DOHH2 (cell line): ENCODE measurements around the gene PRSS53.
A peak's percentile ranks its signal among the peaks of the same experiment; 100 is the strongest.

Source experiments
- H3F3A ChIP-seq: fragments of 200-600 bp; sonication (generic), shearing (Covaris generic); 2 replicates; pipeline ENCODE4 v1.6.0; 2016; ENCODE audit warnings: antibody characterized with exemption, mild to moderate bottlenecking; ENCODE audit not compliant: control insufficient read depth, insufficient read depth
- H3K27ac ChIP-seq: fragments of 200-600 bp; sonication (generic); 2 replicates; pipeline ENCODE4 v1.5.1; 2014; ENCODE audit warnings: low read depth, mild to moderate bottlenecking, low read length, moderate library complexity
- H3K27me3 ChIP-seq: fragments of 200-600 bp; sonication (generic); 2 replicates; pipeline ENCODE4 v1.6.1; 2014; ENCODE audit warnings: mild to moderate bottlenecking, low read length, mixed read lengths; ENCODE audit not compliant: control insufficient read depth
- H3K36me3 ChIP-seq: fragments of 200-600 bp; sonication (generic); 2 replicates; pipeline ENCODE4 v1.6.1; 2014; ENCODE audit warnings: mild to moderate bottlenecking, low read length, moderate library complexity, mixed read lengths; ENCODE audit not compliant: control insufficient read depth
- H3K4me1 ChIP-seq: fragments of 200-600 bp; sonication (generic); 2 replicates; pipeline ENCODE4 v1.6.1; 2014; ENCODE audit warnings: mild to moderate bottlenecking, low read length, mixed read lengths; ENCODE audit not compliant: control insufficient read depth
- H3K4me2 ChIP-seq: fragments of 200-600 bp; sonication (generic); 2 replicates; pipeline ENCODE4 v1.6.0; 2014; ENCODE audit warnings: mild to moderate bottlenecking, low read length, moderate library complexity
- H3K4me3 ChIP-seq: fragments of 200-600 bp; sonication (generic); 2 replicates; pipeline ENCODE4 v1.5.1; 2014; ENCODE audit warnings: mild to moderate bottlenecking, low read length, mixed read lengths
- H3K79me2 ChIP-seq: fragments of 200-600 bp; sonication (generic); 2 replicates; pipeline ENCODE4 v1.6.1; 2014; ENCODE audit warnings: mild to moderate bottlenecking, low read length, mixed read lengths; ENCODE audit not compliant: control insufficient read depth
- H3K9me2 ChIP-seq: fragments of 200-600 bp; sonication (generic); replicated peaks from 2 replicates; pipeline ENCODE4 v1.6.1; 2014; ENCODE audit warnings: mild to moderate bottlenecking, low read length, mixed read lengths; ENCODE audit not compliant: control insufficient read depth
- H3K9me3 ChIP-seq: fragments of 200-600 bp; sonication (generic); 2 replicates; pipeline ENCODE4 v1.6.1; 2014; ENCODE audit warnings: antibody characterized with exemption, low read length, mixed read lengths; ENCODE audit not compliant: control insufficient read depth, insufficient read depth
- H4K20me1 ChIP-seq: fragments of 200-600 bp; sonication (generic); 2 replicates; pipeline ENCODE4 v1.6.0; 2014; ENCODE audit warnings: low read depth, mild to moderate bottlenecking, antibody characterized with exemption, low read length, moderate library complexity; ENCODE audit not compliant: control insufficient read depth, insufficient read depth
- CTCF ChIP-seq: fragments of 200-600 bp; sonication (generic); IDR thresholded peaks from one replicate; pipeline ENCODE4 v1.5.1; 2014; ENCODE audit warnings: antibody characterized with exemption, mild to moderate bottlenecking, low read depth, low read length; ENCODE audit not compliant: poor library complexity, severe bottlenecking
- EZH2phosphoT487 ChIP-seq: fragments of 200-600 bp; sonication (generic); IDR thresholded peaks from 2 replicates; pipeline ENCODE4 v1.6.1; 2017; ENCODE audit warnings: borderline replicate concordance, mild to moderate bottlenecking, antibody characterized with exemption, low read length, moderate library complexity, mixed read lengths

PRSS53 gene

GRCh38 chr16:31074814-31075183 lies 13.9 kb downstream of the PRSS53 start:
- Histone ChIP-seq H4K20me1 (peaks cover 5% of the 10 kb centered on the region; the same call in 1 of the 2 replicates), H3K27me3 (no peaks in the 10 kb centered on the region), H3K27ac (peak overlapping the region; percentile 72), H3K9me2 (no peaks in the 10 kb centered on the region), H3K36me3 (peaks cover 51% of the 10 kb centered on the region), H3K4me1 (peaks cover 22% of the 10 kb centered on the region), H3K4me2 (peak overlapping the region; percentile 91), H3K79me2 (peaks cover 87% of the 10 kb centered on the region), H3F3A (0 out of 2 replicates have a peak, but pooled peaks cover 2% of the 10 kb centered on the region), H3K9me3 (no peaks in the 10 kb centered on the region), H3K4me3 (peak overlapping the region; percentile 91)
- TF ChIP-seq EZH2phosphoT487 (no peak), CTCF (peak; percentile 56)

GRCh38 chr16:31073970-31074813 lies 14.6 kb downstream of the PRSS53 start, which contains the start of the genes ZNF646 and ZNF668:
ZNF646 (plus strand) TSS chr16:31074422; CDS start chr16:31076325, 1,903 bp downstream.
ZNF668 (minus strand) TSS chr16:31074240; CDS start chr16:31064459, 9,781 bp downstream.
- Histone ChIP-seq H4K20me1 (peaks cover 5% of the 10 kb centered on the region; the same call in 1 of the 2 replicates), H3K27me3 (no peaks in the 10 kb centered on the region), H3K9me3 (no peaks in the 10 kb centered on the region), H3K27ac (peak within 1 kb of the TSS; percentile 73), H3K9me2 (no peaks in the 10 kb centered on the region), H3F3A (0 out of 2 replicates have a peak, but pooled peaks cover 2% of the 10 kb centered on the region), H3K4me3 (peak within 1 kb of the TSS; percentile 91), H3K79me2 (peaks cover 84% of the 10 kb centered on the region), H3K4me1 (peaks cover 22% of the 10 kb centered on the region), H3K36me3 (peaks cover 45% of the 10 kb centered on the region), H3K4me2 (peak within 1 kb of the TSS; percentile 94)
- TF ChIP-seq EZH2phosphoT487, result no peak
- no peak for TF ChIP-seq CTCF

- no peaks in the 10 kb centered on the region for H3K9me3 ChIP-seq
- peaks cover 84% of the 10 kb centered on the region for H3K79me2 ChIP-seq
- peaks cover 37% of the 10 kb centered on the region for H3K36me3 ChIP-seq
- TF ChIP-seq EZH2phosphoT487 (no peak), CTCF (peak; percentile 2)
- H3F3A ChIP-seq, result 0 out of 2 replicates have a peak, but pooled peaks cover 2% of the 10 kb centered on the region
- peak overlapping the region; percentile 91 for H3K4me3 ChIP-seq
- H3K4me1 ChIP-seq, result peaks cover 22% of the 10 kb centered on the region
- H3K27me3 ChIP-seq, result no peaks in the 10 kb centered on the region
- peaks cover 5% of the 10 kb centered on the region; the same call in 1 of the 2 replicates for H4K20me1 ChIP-seq
- no peaks in the 10 kb centered on the region for H3K9me2 ChIP-seq
- H3K27ac ChIP-seq, result peak overlapping the region; percentile 73
- H3K4me2 ChIP-seq, result peak overlapping the region; percentile 94
Measured at GRCh38 chr16:31073142-31073969, 15.4 kb downstream of the PRSS53 start.
